Endothelial cell of umbilical vein (primary cell): ENCODE data around the gene CLASP2. TPM values are rescaled to one million over a fixed set of nuclear protein-coding genes. Genes with fewer than 3 reads are reported as not detected.

ENCODE experiments used
- BruUV-seq: library from RNA; stranded (reverse); fragments of 400-500 nt; replicated peaks from 2 replicates; lab custom pipeline; 2021; lab: Mats Ljungman, UMichigan
- CTCF ChIA-PET: fragments of 300-600, 350-600 bp; sonication (Branson Sonifier 250); formaldehyde crosslinking; loops from one replicate; lab custom pipeline; 2021; ENCODE audit warnings: antibody characterized with exemption, inconsistent platforms; lab: Charles Lee
- POLR2A ChIA-PET: fragments of 300-600, 350-600 bp; sonication (Branson Sonifier 250); formaldehyde crosslinking; loops from one replicate; lab custom pipeline; 2021; ENCODE audit warnings: antibody characterized with exemption, inconsistent platforms; lab: Charles Lee
- DNase-seq: peaks from one replicate; pipeline ENCODE4 v3.0.0-alpha.2; 2011; ENCODE audit warnings: low read depth, low spot score
- FAIRE-seq: peaks from 2 replicates; lab custom pipeline; 2011; peaks lifted over from hg19 to GRCh38; lab: Jason Lieb, UNC
- H2AFZ ChIP-seq: 2 replicates; pipeline ENCODE4 v1.6.0; 2012; ENCODE audit warnings: low read depth, low read length, control low read depth, inconsistent platforms
- H3K27ac ChIP-seq: 2 replicates; pipeline ENCODE4 v1.5.1; 2011; ENCODE audit warnings: low read depth, mild to moderate bottlenecking, control low read depth, low read length, moderate library complexity; ENCODE audit not compliant: insufficient read depth
- H3K27me3 ChIP-seq, 2 experiments: 2 replicates each; pipeline versions ENCODE4 v1.6.0 to v1.6.1; 2011; ENCODE audit warnings: low read length in 2 of 2, mixed read lengths in 1 of 2; ENCODE audit not compliant: control insufficient read depth in 2 of 2, insufficient read depth in 2 of 2
- H3K36me3 ChIP-seq, 2 experiments: 2 replicates in 1 of 2; 3 replicates in 1 of 2; pipeline ENCODE4 v1.5.1; 2011; ENCODE audit warnings: low read length in 2 of 2, mild to moderate bottlenecking in 1 of 2, moderate library complexity in 1 of 2; ENCODE audit not compliant: control insufficient read depth in 2 of 2, insufficient read depth in 2 of 2; ENCODE audit errors: extremely low read depth in 1 of 2
- H3K4me1 ChIP-seq: 3 replicates; pipeline ENCODE4 v1.5.1; 2011; ENCODE audit warnings: mild to moderate bottlenecking, low read length; ENCODE audit not compliant: control insufficient read depth, insufficient read depth; ENCODE audit errors: extremely low read depth
- H3K4me2 ChIP-seq: 2 replicates; pipeline ENCODE4 v1.6.1; 2011; ENCODE audit warnings: low read length, control low read depth, mixed read lengths; ENCODE audit not compliant: insufficient read depth
- H3K4me3 ChIP-seq, 3 experiments: fragments of 200-600 bp in 1 of 3; sonication (generic), shearing (Covaris generic) in 1 of 3; replicated peaks in 1 of 3; 2 replicates each; pipeline ENCODE4 v1.5.1; 2011 to 2016; ENCODE audit warnings: control low read depth in 3 of 3, low read length in 3 of 3, mild to moderate bottlenecking in 2 of 3, inconsistent platforms in 1 of 3, low read depth in 1 of 3, moderate library complexity in 1 of 3; ENCODE audit not compliant: insufficient read depth in 1 of 3
- H3K79me2 ChIP-seq: 2 replicates; pipeline ENCODE4 v1.6.0; 2012; ENCODE audit warnings: low read length, inconsistent platforms; ENCODE audit not compliant: control insufficient read depth, insufficient read depth
- H3K9ac ChIP-seq: replicated peaks from 2 replicates; pipeline ENCODE3; 2011; ENCODE audit warnings: low read length, control low read depth; ENCODE audit not compliant: insufficient read depth; ENCODE audit errors: extremely low read depth
- H3K9me1 ChIP-seq: replicated peaks from 3 replicates; pipeline ENCODE4 v1.6.0; 2011; ENCODE audit warnings: mild to moderate bottlenecking, low read length; ENCODE audit not compliant: control insufficient read depth, insufficient read depth; ENCODE audit errors: extremely low read depth
- H3K9me3 ChIP-seq: replicated peaks from 2 replicates; pipeline ENCODE4 v1.5.1; 2012; ENCODE audit warnings: low read length, inconsistent platforms; ENCODE audit not compliant: control insufficient read depth, insufficient read depth
- H4K20me1 ChIP-seq: replicated peaks from 2 replicates; pipeline ENCODE3; 2011; ENCODE audit warnings: mild to moderate bottlenecking, low read length; ENCODE audit not compliant: control insufficient read depth, insufficient read depth; ENCODE audit errors: extremely low read depth
- CTCF ChIP-seq, 2 donors: IDR thresholded peaks; 1 replicate in 1 of 2; 2 replicates in 1 of 2; pipeline ENCODE4 v1.5.1; 2011; ENCODE audit warnings: low read length in 2 of 2, mild to moderate bottlenecking in 2 of 2, moderate library complexity in 2 of 2, control low read depth in 1 of 2, inconsistent platforms in 1 of 2, low read depth in 1 of 2; ENCODE audit not compliant: insufficient read depth in 1 of 2; ENCODE audit errors: extremely low read depth in 1 of 2
- EZH2 ChIP-seq: IDR thresholded peaks from 2 replicates; pipeline ENCODE4 v1.6.1; 2012; ENCODE audit warnings: borderline replicate concordance, low read depth, mild to moderate bottlenecking, moderate library complexity, low read length, inconsistent platforms; ENCODE audit not compliant: severe bottlenecking
- FOS ChIP-seq: IDR thresholded peaks from 2 replicates; pipeline ENCODE4 v1.6.1; 2011; ENCODE audit warnings: mild to moderate bottlenecking, low read length, moderate library complexity, borderline replicate concordance; ENCODE audit not compliant: insufficient read depth
- GATA2 ChIP-seq: IDR thresholded peaks from 2 replicates; pipeline ENCODE4 v1.7.0; 2011; ENCODE audit warnings: low read depth, mild to moderate bottlenecking, moderate library complexity, mixed read lengths, low read length; ENCODE audit not compliant: insufficient read length, insufficient read depth
- JUN ChIP-seq: IDR thresholded peaks from 2 replicates; pipeline ENCODE4 v1.6.1; 2011; ENCODE audit warnings: borderline replicate concordance, low read depth; ENCODE audit not compliant: insufficient read length, insufficient read depth
- MYC ChIP-seq: IDR thresholded peaks from one replicate; pipeline ENCODE4 v1.6.1; 2011; ENCODE audit warnings: mild to moderate bottlenecking, low read depth, low read length
- POLR2A ChIP-seq: IDR thresholded peaks from 2 replicates; pipeline ENCODE4 v1.6.1; 2012; ENCODE audit warnings: low read depth, mild to moderate bottlenecking, control low read depth, low read length
- POLR2AphosphoS5 ChIP-seq: IDR thresholded peaks from 2 replicates; pipeline ENCODE4 v1.6.1; 2012; ENCODE audit warnings: low read depth, mild to moderate bottlenecking, control low read depth, low read length, moderate library complexity; ENCODE audit not compliant: insufficient read depth
- dilution Hi-C: fragments of 300-500 bp; cut with MboI; formaldehyde crosslinking; loops from one replicate; pipeline ENCODE4 v1.15.0; 2019; ENCODE audit warnings: low sequenced_read_pairs; ENCODE audit not compliant: extremely low pct_ligation_motif_present
- intact Hi-C: fragments of 100-400 bp; cut with micrococcal nuclease; formaldehyde crosslinking; loops from one replicate; pipeline ENCODE4 v1.10.0; 2022
- polyA plus RNA-seq, 4 experiments: library from polyadenylated mRNA; depleted of rRNA in 3 of 4; stranded (reverse) in 3 of 4; unstranded in 1 of 4; fragments of >200 nt; gene quantifications; 2 replicates each; pipeline versions ENCODE4 v1.2.1 to v1.2.3, GENCODE V29; 2011 to 2012; ENCODE audit warnings: missing spikeins in 1 of 4
- total RNA-seq: library from RNA; stranded (reverse); gene quantifications from 2 replicates; pipeline ENCODE4 v1.2.3, GENCODE V29; 2021
- TF ChIP-seq, protein P1 (sequence below): IDR thresholded peaks from 2 replicates; pipeline ENCODE4 v1.6.1; 2011; ENCODE audit not compliant: insufficient read depth, insufficient read length

The CLASP2 gene
- total and polyA plus RNA-seq, 2 donors (not counting 3 experiments of a cell fraction or from before 2014, with no cell fraction given) = 15.0 to 55.0 TPM

GRCh38 chr3:33711100-33711499 lies 7.0 kb downstream of the CLASP2 start:
- Histone ChIP-seq H3K4me3 (no peak overlapping the region), H2AFZ (no peak overlapping the region), H3K9ac (no peak overlapping the region), H3K4me2 (no peak overlapping the region), H3K9me3 (no peaks in the 10 kb centered on the region), H3K27ac (no peak overlapping the region), H3K27me3 (no peaks in the 10 kb centered on the region), H3K36me3 (no peaks in the 10 kb centered on the region), H3K4me1 (peaks cover 4% of the 10 kb centered on the region), H3K79me2 (peaks cover 84% of the 10 kb centered on the region), H4K20me1 (no peaks in the 10 kb centered on the region), H3K9me1 (no peaks in the 10 kb centered on the region)
- TF ChIP-seq, protein P1, sequence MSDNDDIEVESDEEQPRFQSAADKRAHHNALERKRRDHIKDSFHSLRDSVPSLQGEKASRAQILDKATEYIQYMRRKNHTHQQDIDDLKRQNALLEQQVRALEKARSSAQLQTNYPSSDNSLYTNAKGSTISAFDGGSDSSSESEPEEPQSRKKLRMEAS = no peak
- TF ChIP-seq CTCF (IDR thresholded peaks at IDR 0.05; ENCODE audit: extremely low read depth in 1 of 2, insufficient read depth in 1 of 2, low read depth in 1 of 2, low read length in 2 of 2) = no peak
- no peak for TF ChIP-seq FOS
- no peak for TF ChIP-seq EZH2
- no peak for TF ChIP-seq MYC
- TF ChIP-seq POLR2AphosphoS5 = no peak
- TF ChIP-seq GATA2 = no peak
- TF ChIP-seq POLR2A = no peak
- no peak for TF ChIP-seq JUN
- FAIRE-seq (no peak), DNase-seq (no peak)
- CTCF ChIA-PET = no interaction called here
- dilution Hi-C loops (no loop called here), intact Hi-C loops (no loop called here)
- no TSS peak for BruUV-seq
- POLR2A ChIA-PET = no interaction called here
